CD4-positive, alpha-beta T cell treated with Interferon alpha-2 for 1 hour (primary cell): ENCODE results near the gene SSX2IP.
"Not testable (repeated sequence)": the region's sequence is repeated elsewhere in the genome, so short reads cannot be mapped to it uniquely, and the experiment has no call there.

Source experiments
- DNase-seq, 2 donors: peaks; one replicate each; pipeline ENCODE4 v3.0.0-alpha.2; 2020 to 2022

Gene SSX2IP

GRCh38 chr1:84675106-84675505 lies 15.2 kb downstream of the SSX2IP start:
- no peak for DNase-seq

- DNase-seq: no peak
These were observed 15.6 kb downstream of the SSX2IP start for GRCh38 chr1:84674705-84675104.

DNA sequence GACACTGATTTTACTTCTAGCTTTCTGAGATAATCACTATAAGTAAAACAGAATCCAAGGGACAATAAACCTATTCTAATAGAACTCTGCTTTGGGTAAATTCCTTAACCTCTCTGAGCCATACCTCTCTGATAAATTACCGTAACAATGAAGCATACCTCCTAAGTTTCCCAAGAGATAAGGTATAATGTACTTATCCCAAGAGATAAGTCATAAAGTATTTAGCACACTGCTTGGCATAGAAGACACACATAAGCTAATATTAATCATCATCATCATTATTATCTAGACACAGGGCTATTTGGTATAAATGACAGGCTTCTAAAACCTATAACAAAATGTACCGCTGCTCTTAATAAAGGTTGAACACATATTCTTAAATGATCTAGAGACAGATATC lies 16.2 kb downstream of the SSX2IP start:
- DNase-seq: no peak

DNA sequence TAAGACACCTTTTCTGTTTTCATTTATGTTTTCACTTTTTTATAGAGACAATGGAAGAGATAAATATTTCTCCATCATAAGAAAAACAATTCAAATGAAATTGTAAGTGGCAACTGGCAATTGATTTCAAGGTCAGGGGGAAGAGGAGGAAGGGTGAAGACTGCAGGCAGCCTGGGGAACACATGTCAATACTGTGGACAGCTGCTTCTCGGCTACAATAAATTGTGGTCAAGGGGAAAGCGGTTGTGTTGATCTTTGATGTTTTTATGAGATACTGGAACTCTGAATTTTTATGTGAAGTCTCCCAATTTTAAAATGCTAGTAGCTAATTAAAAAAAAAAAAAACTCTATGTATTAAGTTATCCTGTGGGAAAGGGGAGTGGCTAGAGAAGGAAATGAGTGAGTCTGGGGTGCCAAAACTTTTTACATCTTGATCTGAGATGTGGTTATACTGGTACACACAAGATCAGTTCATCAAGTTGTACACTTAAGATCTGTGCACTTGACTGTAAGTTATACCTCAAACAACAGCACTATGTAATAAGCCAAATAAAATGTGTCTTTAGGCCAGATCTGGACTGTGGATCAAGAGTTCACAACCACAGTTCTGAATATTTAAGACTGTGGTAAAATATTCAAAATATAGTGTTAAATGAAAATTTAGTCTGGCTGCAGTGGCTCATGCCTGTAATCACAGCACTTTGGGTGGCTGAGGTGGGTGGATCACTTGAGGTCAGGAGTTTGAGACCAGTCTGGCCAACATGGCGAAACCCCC lies 18.0 kb downstream of the SSX2IP start:
- no peak for DNase-seq

DNA sequence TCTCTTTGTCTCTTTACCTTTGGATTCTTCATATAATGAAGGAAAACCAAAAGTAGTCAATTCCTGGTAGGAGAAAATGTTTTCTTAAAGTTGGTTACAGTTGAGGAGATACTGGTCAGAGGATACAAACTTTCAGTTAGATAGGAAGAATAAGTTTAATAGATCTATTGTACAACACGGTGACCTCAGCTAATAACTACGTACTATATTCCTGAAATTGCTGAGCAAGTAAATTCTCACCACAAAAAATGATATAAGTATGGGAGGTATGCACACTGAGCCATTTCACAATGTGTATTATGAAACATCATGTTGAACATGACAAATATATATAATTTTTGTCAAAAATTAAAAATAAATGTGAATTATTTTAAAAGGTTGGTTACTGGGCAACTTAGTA lies 20.4 kb downstream of the SSX2IP start:
- no peak for DNase-seq

DNA sequence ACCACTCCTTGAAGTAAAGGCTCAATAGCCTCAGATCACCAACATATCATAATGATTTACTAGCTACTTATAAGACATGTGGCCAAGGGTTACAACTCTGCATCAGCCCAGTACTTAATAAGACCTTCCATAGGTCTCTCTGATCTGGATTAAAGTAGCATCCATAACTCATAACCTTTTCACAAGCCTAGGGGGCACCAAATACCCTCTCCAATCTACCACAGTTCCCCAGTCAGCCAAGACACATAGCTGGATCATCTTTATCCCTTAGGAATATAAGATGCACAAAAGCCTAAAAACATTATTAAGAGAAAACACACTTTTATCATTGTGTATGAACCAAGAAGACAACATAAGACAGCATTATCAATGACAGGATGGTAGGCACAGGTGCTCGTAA lies 22.1 kb downstream of the SSX2IP start:
- peak in 1 of 2 donors; percentile 37 for DNase-seq

DNA sequence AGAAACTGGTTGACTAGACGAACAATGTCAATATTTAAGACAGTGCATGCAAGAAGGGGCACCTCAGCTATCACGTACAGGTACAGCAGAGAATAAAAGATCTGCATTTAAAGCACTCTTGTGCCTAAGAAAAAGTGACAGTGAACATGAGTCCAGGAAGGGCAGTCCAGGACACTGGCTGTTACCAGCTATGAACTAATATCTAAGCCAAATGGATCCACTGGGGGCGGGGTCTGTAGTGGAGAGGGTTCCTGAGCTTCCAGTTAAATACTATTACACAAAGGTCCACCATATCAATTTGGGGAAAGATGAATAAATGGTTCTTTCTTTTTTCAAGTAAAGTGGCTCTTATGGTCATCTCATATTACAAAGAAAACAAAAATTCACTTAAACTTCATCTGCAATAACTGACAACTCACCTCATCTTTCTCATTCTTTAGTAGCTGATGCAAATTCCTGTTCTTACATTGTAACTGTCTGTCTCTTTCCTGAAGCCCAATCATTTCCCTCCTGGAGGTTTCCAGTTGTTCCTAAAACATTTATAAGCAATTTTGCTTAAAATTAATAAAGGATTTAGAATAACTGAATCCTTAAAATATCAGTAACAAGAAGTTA lies 24.5 kb downstream of the SSX2IP start:
- DNase-seq: no peak

GRCh38 chr1:84653130-84653677 lies 37.1 kb downstream of the SSX2IP start:
- peak in 1 of 2 donors; percentile 10 for DNase-seq

DNA sequence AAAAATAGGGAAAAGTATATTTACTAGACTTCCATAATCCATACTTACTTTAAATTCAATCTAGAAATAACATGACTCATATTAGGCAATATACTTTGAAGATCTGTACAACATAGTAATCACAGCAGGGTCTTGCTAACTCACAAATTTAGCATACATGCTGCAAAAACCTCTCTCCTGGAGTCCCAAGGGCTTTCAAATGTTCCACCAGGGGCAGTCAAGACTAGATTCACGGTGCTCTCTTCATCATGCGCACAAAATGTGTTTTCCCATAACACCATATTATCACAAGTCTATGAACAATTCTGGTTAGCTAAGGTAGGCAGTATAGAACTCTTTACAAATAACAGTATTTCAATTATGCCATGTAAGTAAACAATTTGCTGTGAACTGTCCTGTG lies 45.8 kb downstream of the SSX2IP start:
- DNase-seq: no peak

DNA sequence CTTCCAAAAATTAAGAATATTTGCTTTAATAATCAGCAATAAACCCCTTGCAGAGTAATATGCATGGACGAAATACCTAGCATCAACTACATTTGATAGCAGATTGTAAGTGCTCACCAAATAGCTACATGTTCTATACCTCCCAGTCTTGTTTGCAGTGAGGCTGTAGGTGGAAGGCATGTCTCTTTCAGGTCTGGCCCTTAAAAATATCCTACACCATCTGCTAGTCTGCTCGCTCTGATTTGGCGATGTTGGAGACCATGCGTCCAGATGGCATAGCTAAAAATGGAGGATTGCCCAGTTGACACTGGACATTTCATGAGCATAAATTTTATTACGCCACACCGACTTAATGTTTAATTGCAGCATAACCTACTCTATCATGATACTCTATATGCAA lies 47.1 kb downstream of the SSX2IP start:
- DNase-seq: no peak

GRCh38 chr1:84642774-84643173 lies 47.5 kb downstream of the SSX2IP start:
- DNase-seq: no peak

- not testable (repeated sequence) for DNase-seq
These were observed 50.5 kb downstream of the SSX2IP start for GRCh38 chr1:84639731-84640130.

- DNase-seq: no peak
These were observed 54.8 kb downstream of the SSX2IP start for GRCh38 chr1:84635429-84635828.

DNA sequence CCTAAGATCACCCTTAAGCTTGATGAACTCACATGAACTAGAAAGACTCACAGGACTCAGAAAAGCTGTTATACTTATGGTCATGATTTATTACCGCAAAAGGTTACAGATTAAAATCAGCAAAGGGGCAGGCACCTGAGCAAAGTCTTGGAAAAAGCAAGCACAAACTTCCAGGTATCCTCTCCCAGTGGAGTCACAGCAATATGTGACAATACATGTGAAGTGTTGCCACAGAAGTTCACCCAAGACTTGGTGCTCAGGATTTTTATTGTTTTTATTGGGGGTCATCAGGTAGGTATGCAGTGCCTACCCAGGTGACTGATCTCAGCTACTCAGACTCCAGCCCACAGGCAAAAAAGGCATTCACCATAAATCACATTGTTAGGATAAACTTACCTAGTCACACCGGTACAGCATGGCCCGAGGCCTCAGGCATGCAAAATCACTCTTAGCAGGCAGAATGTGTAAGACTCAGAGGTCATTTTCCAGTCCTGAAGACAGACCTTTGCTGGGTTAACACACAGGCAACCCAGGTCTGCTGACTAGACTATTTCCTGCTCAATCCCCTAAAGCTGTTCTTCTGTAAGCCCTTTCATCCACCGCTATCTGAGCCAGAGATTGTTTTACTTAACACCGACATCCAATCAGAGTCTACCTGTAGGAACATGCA lies 55.6 kb downstream of the SSX2IP start:
- DNase-seq: no peak

GRCh38 chr1:84632673-84633434 lies 57.4 kb downstream of the SSX2IP start:
- DNase-seq: no peak

DNA sequence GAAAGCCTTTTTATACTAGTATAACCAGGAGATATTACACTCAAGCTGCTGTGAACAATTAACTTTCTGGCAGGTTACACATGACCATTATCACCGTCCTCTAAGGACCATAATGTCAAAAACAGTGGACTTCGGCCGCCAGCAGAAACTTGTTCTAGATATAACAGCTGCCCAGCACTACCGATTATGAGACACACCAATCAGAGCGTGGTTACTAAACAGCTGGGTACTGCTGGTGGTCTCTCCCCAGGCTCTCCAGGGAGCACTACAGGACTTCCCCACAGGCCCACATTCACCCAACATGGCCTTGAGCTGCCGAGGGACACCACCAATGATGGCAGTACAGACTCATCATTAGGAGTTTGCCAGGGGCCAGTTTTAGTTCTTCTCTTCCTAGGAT lies 58.1 kb downstream of the SSX2IP start:
- DNase-seq: no peak

DNA sequence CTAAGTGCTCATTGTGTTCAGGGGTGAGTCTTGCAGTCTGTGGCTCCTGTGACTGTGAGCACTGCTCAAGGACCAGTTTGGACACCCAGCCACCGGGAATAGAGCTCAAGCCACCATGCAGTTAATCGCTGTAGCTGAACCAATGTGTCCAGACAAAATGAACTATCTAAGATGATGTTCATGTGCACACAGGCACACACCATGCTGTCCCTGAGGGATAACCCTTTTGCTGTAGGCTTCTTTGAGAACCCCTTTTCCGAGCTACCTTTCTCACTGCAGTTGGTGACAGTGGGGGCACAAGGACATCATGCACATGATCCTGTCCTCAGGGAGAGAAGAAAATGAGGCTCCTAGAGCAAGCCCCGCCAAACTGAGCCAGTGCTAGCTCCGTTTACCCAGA lies 65.4 kb downstream of the SSX2IP start:
- DNase-seq: no peak

- no peak for DNase-seq
These were observed 68.7 kb downstream of the SSX2IP start for GRCh38 chr1:84621553-84621952.

DNA sequence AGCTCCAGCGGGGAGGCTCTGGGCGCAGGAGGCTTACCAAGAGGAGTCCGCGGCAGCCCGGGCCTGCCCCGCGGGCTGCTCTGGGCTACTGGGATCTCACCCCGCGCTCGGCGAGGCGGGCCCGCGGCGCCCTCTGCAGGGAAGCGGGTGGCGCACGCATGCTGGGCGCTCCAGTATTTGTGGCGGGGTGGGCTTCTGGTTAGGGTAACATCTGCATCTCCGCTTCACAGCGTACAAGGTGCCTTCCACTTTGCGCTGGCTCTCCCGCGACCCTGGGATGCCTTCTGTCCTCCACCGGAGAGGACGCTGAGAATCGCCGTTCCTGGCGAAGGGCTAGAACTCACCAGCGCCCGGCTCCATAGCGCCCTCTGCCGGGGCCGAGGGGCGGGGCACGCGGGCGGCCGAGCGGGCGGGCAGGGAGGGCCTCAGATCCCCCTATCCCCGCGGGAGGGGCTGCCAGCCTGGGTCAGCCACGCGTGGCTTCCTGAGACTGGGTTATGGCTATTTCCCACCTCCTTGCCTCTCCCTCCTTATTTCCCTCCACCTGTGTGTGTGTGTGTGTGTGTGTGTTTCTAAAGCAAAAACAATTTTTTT lies 69.4 kb downstream of the SSX2IP start:
- DNase-seq: peak; percentile 77 to 84

- peak in 1 of 2 donors; percentile 3 for DNase-seq
These were observed 70.7 kb downstream of the SSX2IP start for GRCh38 chr1:84619383-84620102.

DNA sequence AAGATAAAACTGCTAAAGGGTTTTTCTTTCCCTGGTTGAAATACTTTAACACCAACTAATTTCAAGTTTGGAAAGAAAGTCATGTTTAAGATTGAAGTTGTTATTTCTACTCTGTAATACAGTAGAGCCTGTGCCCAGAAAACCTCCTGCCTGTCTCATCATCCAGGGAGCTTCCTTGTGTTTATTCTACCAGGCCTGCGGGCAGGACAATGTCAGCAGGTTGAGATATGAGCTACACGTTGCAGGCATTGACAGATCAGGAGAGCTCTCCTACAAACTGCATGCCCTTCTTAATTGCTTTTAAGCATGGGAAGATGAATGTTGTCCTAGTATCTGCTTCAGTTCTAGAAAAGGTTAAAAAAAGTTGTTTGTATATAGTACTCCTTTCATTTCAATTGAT lies 72.9 kb downstream of the SSX2IP start:
- DNase-seq: no peak

DNA sequence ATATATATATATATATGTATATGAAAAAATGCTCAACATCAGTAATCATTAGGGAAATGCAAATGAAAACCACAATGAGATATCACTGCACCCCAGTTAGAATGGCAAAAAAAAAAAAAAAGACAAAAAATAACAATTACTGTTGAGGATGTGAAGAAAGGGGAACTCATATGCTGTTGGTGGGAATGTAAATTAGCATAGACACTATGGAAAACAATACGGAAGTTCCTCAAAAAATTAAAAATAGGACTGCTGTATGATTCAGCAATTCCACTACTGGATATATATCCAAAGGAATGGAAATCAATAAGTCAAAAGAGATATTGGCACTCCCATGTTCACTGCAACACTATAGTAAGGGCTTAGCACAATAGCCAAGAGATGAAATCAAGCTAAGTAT lies 74.5 kb downstream of the SSX2IP start:
- DNase-seq: no peak
